Measurements from ENCODE around the gene CRHBP.

CRHBP gene

DNA sequence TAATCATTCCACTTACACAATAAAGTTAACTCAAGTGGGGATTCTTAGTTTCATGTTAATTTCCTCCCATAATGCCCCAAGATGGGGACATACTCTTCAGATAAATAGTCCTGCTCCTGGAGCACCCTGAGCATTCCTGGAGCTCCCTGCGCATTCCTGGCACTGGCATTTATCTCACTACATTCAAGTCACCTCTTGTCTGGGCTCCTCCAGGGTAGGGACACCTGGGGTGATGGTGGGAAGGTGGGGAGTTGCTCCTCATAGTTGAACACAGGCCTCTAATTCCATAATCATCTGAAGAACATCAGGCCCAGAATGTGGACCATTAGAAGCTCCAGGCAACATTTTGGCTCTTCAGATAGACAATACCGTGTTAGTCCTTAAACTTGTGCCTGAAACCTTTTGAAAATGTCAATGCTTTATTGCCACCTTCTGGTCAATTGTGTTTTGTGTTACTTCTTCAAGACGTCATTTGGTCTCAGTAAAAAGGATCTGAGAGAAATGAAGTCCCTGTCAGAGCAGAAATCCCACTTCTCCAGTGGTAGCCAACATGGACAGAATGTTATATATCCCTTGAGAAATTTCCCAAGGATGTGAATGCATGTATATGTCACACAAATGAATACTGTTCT, 63.2 kb downstream of the CRHBP start:
- no peak for DNase-seq (ENCODE audit: low read depth in 2 of 2)

DNA sequence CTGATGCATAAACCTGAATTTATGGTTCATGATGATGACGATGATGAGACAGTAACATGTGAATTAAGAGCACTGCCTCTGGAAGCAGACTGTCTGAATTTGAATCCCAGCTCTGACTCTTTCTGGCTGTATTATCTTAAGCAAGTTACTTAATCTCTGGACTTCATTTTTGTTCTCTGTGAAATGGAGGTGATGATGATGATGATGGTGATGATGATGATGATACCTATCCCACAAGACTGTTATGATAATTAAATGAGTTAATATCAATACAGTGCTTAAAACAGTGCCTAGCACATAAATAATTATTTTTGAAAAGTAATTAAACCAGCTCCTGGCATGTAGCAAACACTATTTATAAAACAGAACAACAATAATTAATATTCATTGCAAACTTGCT, 64.1 kb downstream of the CRHBP start:
- DNase-seq (ENCODE audit: low read depth in 2 of 2), result no peak

DNA sequence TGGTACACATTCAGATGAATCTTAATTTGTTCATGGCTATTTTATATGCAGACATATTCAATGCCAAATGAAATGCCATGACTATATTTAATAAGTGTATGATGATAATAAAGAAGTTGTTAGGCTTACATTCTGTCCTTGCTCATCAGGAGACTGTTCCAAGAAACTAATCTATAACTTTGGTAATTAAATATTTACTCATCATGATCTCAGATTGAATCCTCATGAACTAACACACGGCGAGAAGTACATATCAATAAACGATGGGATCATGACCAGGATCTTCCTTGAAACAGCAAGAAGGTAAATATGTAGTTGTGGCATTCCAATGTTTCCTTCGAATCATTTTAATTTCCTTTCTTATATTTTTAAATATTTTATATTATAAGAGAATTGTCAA, 64.8 kb downstream of the CRHBP start:
- no peak for DNase-seq (ENCODE audit: low read depth in 2 of 2)
